ENCODE results near the gene NLRP8.
"Not testable (repeated sequence)": the region's sequence is repeated elsewhere in the genome, so short reads cannot be mapped to it uniquely, and the experiment has no call there.

Gene NLRP8

GRCh38 chr19:55939206-55939605 is 8.4 kb upstream of the NLRP8 start:
- peaks cover 66% of the 10 kb centered on the region for H3K9me3 Mint-ChIP-seq
- no peak overlapping the region for H3K27ac Mint-ChIP-seq
- H3K4me3 Mint-ChIP-seq, result no peak overlapping the region
- no peaks in the 10 kb centered on the region for H3K4me1 Mint-ChIP-seq (ENCODE audit: low read depth)
- H3K36me3 Mint-ChIP-seq (ENCODE audit: low read depth), result peaks cover 2% of the 10 kb centered on the region
- H3K27me3 Mint-ChIP-seq (ENCODE audit: low read depth), result no peaks in the 10 kb centered on the region

- Mint-ChIP-seq H3K27ac (no peak overlapping the region), H3K4me1 (ENCODE audit: low read depth) (no peaks in the 10 kb centered on the region), H3K9me3 (peaks cover 57% of the 10 kb centered on the region), H3K27me3 (ENCODE audit: low read depth) (no peaks in the 10 kb centered on the region), H3K4me3 (no peak overlapping the region), H3K36me3 (ENCODE audit: low read depth) (peaks cover 2% of the 10 kb centered on the region)
Observed at GRCh38 chr19:55940306-55940705, 7.3 kb upstream of the NLRP8 start.

GRCh38 chr19:55950566-55950965 is 2.9 kb downstream of the NLRP8 start:
- H3K36me3 Mint-ChIP-seq (ENCODE audit: low read depth); H3K27me3 Mint-ChIP-seq (ENCODE audit: low read depth); H3K27ac Mint-ChIP-seq; H3K4me3 Mint-ChIP-seq; H3K4me1 Mint-ChIP-seq (ENCODE audit: low read depth): not testable (repeated sequence)
- peaks cover 36% of the 10 kb centered on the region for H3K9me3 Mint-ChIP-seq

- Mint-ChIP-seq H3K4me1 (ENCODE audit: low read depth) (no peaks in the 10 kb centered on the region), H3K27me3 (ENCODE audit: low read depth) (no peaks in the 10 kb centered on the region), H3K4me3 (no peak overlapping the region), H3K9me3 (peaks cover 28% of the 10 kb centered on the region), H3K27ac (no peak overlapping the region), H3K36me3 (ENCODE audit: low read depth) (no peaks in the 10 kb centered on the region)
Observed at GRCh38 chr19:55956431-55956830, 8.8 kb downstream of the NLRP8 start.

GRCh38 chr19:55958356-55958755 is 10.7 kb downstream of the NLRP8 start:
- Mint-ChIP-seq H3K4me3 (no peak overlapping the region), H3K9me3 (peaks cover 25% of the 10 kb centered on the region), H3K27me3 (ENCODE audit: low read depth) (no peaks in the 10 kb centered on the region), H3K4me1 (ENCODE audit: low read depth) (no peaks in the 10 kb centered on the region), H3K36me3 (ENCODE audit: low read depth) (no peaks in the 10 kb centered on the region), H3K27ac (no peak overlapping the region)

GRCh38 chr19:55959996-55960675 is 12.5 kb downstream of the NLRP8 start:
- Mint-ChIP-seq H3K4me1 (ENCODE audit: low read depth) (no peaks in the 10 kb centered on the region), H3K9me3 (peaks cover 29% of the 10 kb centered on the region), H3K4me3 (no peak overlapping the region), H3K36me3 (ENCODE audit: low read depth) (no peaks in the 10 kb centered on the region), H3K27ac (no peak overlapping the region), H3K27me3 (ENCODE audit: low read depth) (no peaks in the 10 kb centered on the region)

- H3K27ac Mint-ChIP-seq, result no peak overlapping the region
- H3K4me3 Mint-ChIP-seq, result no peak overlapping the region
- H3K36me3 Mint-ChIP-seq (ENCODE audit: low read depth), result no peaks in the 10 kb centered on the region
- H3K4me1 Mint-ChIP-seq (ENCODE audit: low read depth), result no peaks in the 10 kb centered on the region
- H3K9me3 Mint-ChIP-seq, result peaks cover 34% of the 10 kb centered on the region
- no peaks in the 10 kb centered on the region for H3K27me3 Mint-ChIP-seq (ENCODE audit: low read depth)
Observed at GRCh38 chr19:55962186-55962585, 14.6 kb downstream of the NLRP8 start.

- Mint-ChIP-seq H3K36me3 (ENCODE audit: low read depth) (peaks cover 4% of the 10 kb centered on the region), H3K4me1 (ENCODE audit: low read depth) (no peaks in the 10 kb centered on the region), H3K27me3 (ENCODE audit: low read depth) (no peaks in the 10 kb centered on the region), H3K4me3 (no peak overlapping the region), H3K9me3 (peaks cover 60% of the 10 kb centered on the region), H3K27ac (no peak overlapping the region)
Observed at GRCh38 chr19:55973982-55974381, 26.4 kb downstream of the NLRP8 start.

- Mint-ChIP-seq H3K4me3 (no peak overlapping the region), H3K4me1 (ENCODE audit: low read depth) (no peaks in the 10 kb centered on the region), H3K27me3 (ENCODE audit: low read depth) (no peaks in the 10 kb centered on the region), H3K27ac (no peak overlapping the region), H3K9me3 (peaks cover 52% of the 10 kb centered on the region), H3K36me3 (ENCODE audit: low read depth) (no peaks in the 10 kb centered on the region)
Observed at GRCh38 chr19:55980415-55980814, 32.8 kb downstream of the NLRP8 start.

GRCh38 chr19:55985254-55985653 is 37.6 kb downstream of the NLRP8 start:
- Mint-ChIP-seq H3K36me3 (ENCODE audit: low read depth) (no peaks in the 10 kb centered on the region), H3K4me1 (ENCODE audit: low read depth) (no peaks in the 10 kb centered on the region), H3K27me3 (ENCODE audit: low read depth) (no peaks in the 10 kb centered on the region), H3K4me3 (no peak overlapping the region), H3K9me3 (peaks cover 45% of the 10 kb centered on the region), H3K27ac (no peak overlapping the region)

GRCh38 chr19:55986487-55986886 is 38.9 kb downstream of the NLRP8 start, which contains the start of gene NLRP5:
Gene NLRP5, plus strand, starts transcription at chr19:55986775.
- no peaks in the 10 kb centered on the region for H3K4me1 Mint-ChIP-seq (ENCODE audit: low read depth)
- no peak within 1 kb of the TSS for H3K4me3 Mint-ChIP-seq
- H3K27me3 Mint-ChIP-seq (ENCODE audit: low read depth), result no peaks in the 10 kb centered on the region

GRCh38 chr19:55990831-55991230 is 43.2 kb downstream of the NLRP8 start:
- no peaks in the 10 kb centered on the region for H3K4me1 Mint-ChIP-seq (ENCODE audit: low read depth)
- no peak overlapping the region for H3K4me3 Mint-ChIP-seq
- H3K27ac Mint-ChIP-seq, result no peak overlapping the region
- peaks cover 48% of the 10 kb centered on the region for H3K9me3 Mint-ChIP-seq
- H3K27me3 Mint-ChIP-seq (ENCODE audit: low read depth), result no peaks in the 10 kb centered on the region
- H3K36me3 Mint-ChIP-seq (ENCODE audit: low read depth), result no peaks in the 10 kb centered on the region

More at GRCh38 chr19:55986487-55986886, 38.9 kb downstream of the NLRP8 start, which contains the start of gene NLRP5:
- no peak within 1 kb of the TSS for H3K27ac Mint-ChIP-seq
- H3K36me3 Mint-ChIP-seq (ENCODE audit: low read depth), result no peaks in the 10 kb centered on the region
- H3K9me3 Mint-ChIP-seq, result peaks cover 38% of the 10 kb centered on the region

GRCh38 chr19:55993492-55993891 is 45.9 kb downstream of the NLRP8 start:
- Mint-ChIP-seq H3K4me1 (ENCODE audit: low read depth) (no peaks in the 10 kb centered on the region), H3K36me3 (ENCODE audit: low read depth) (no peaks in the 10 kb centered on the region), H3K27me3 (ENCODE audit: low read depth) (no peaks in the 10 kb centered on the region), H3K27ac (no peak overlapping the region), H3K9me3 (peaks cover 48% of the 10 kb centered on the region), H3K4me3 (no peak overlapping the region)

- Mint-ChIP-seq H3K27ac (no peak overlapping the region), H3K4me1 (ENCODE audit: low read depth) (no peaks in the 10 kb centered on the region), H3K36me3 (ENCODE audit: low read depth) (no peaks in the 10 kb centered on the region), H3K4me3 (no peak overlapping the region), H3K27me3 (ENCODE audit: low read depth) (no peaks in the 10 kb centered on the region), H3K9me3 (peaks cover 55% of the 10 kb centered on the region)
Observed at GRCh38 chr19:56014765-56015164, 67.1 kb downstream of the NLRP8 start.

GRCh38 chr19:56015756-56016155 is 68.1 kb downstream of the NLRP8 start:
- H3K27ac Mint-ChIP-seq, result no peak overlapping the region
- H3K36me3 Mint-ChIP-seq (ENCODE audit: low read depth), result no peaks in the 10 kb centered on the region
- H3K27me3 Mint-ChIP-seq (ENCODE audit: low read depth), result no peaks in the 10 kb centered on the region
- peaks cover 54% of the 10 kb centered on the region for H3K9me3 Mint-ChIP-seq
- no peaks in the 10 kb centered on the region for H3K4me1 Mint-ChIP-seq (ENCODE audit: low read depth)
- no peak overlapping the region for H3K4me3 Mint-ChIP-seq

GRCh38 chr19:56019325-56019724 is 71.7 kb downstream of the NLRP8 start:
- not testable (repeated sequence) for H3K36me3 Mint-ChIP-seq (ENCODE audit: low read depth); H3K27ac Mint-ChIP-seq; H3K4me3 Mint-ChIP-seq; H3K4me1 Mint-ChIP-seq (ENCODE audit: low read depth); H3K27me3 Mint-ChIP-seq (ENCODE audit: low read depth)
- H3K9me3 Mint-ChIP-seq, result peaks cover 66% of the 10 kb centered on the region

Measured in T-helper 1 cell treated with Interleukin-12 subunit alpha and Interleukin-12 subunit beta and Interleukin-4 antibody, amounts not matched to agents 30 μg/mL and 1 μg/mL, for 36 hours (primary cell).